Right cardiac atrium (tissue), 5 donors: ENCODE data around the gene INPP5F. TPM values are rescaled to one million over a fixed set of nuclear protein-coding genes. Genes with fewer than 3 reads are reported as not detected.
"Not testable (repeated sequence)": the region's sequence is repeated elsewhere in the genome, so short reads cannot be mapped to it uniquely, and the experiment has no call there.

Experiments
- ATAC-seq, 2 donors: fragments of 200-7000 bp; cut with Tn5 transposase; one replicate each; pipeline versions ENCODE4 v1.8.0 to v1.9.1; 2020; ENCODE audit warnings: moderate library complexity in 2 of 2, mild to moderate bottlenecking in 1 of 2
- DNase-seq, 3 donors: peaks; one replicate each; pipeline ENCODE4 v3.0.0-alpha.2; 2020
- H3K27ac ChIP-seq: one replicate; pipeline ENCODE4 v1.5.1; 2013; ENCODE audit warnings: mild to moderate bottlenecking, low read length, control low read depth, moderate library complexity
- H3K27me3 ChIP-seq: one replicate; pipeline ENCODE4 v1.6.1; 2013; ENCODE audit not compliant: control insufficient read depth, insufficient read depth
- H3K4me1 ChIP-seq: one replicate; pipeline ENCODE4 v1.6.1; 2013; ENCODE audit warnings: low read length; ENCODE audit not compliant: control insufficient read depth, insufficient read depth
- H3K4me3 ChIP-seq: one replicate; pipeline ENCODE4 v1.5.1; 2013; ENCODE audit warnings: low read length, control low read depth
- H3K9me3 ChIP-seq: one replicate; pipeline ENCODE4 v1.6.1; 2013; ENCODE audit warnings: low read length; ENCODE audit not compliant: control insufficient read depth
- WGBS: extraction: QIAGEN DNeasy Blood & Tissue Kit; methylation state at CpG from one replicate; pipeline ENCODE4 v1.1.7; 2013; 5-methylcytosine and 5-hydroxymethylcytosine counted together
- intact Hi-C, 4 donors: fragments of 100-400 bp; cut with DNase I; formaldehyde crosslinking; loops; one replicate each; pipeline versions ENCODE4 v1.11.0 to v1.14.0; 2022 to 2023
- polyA plus RNA-seq: library from polyadenylated mRNA; stranded (reverse); fragments of 200-250 nt; gene quantifications from one replicate; pipeline ENCODE4 v1.2.3, GENCODE V29; 2013
- total RNA-seq, 4 donors: library from RNA; stranded (reverse); fragmentation: NEBNext Ultra II Directional; extraction: Animal tissue kit (Norgen Biotek cat#: 25700); gene quantifications; one replicate each; pipeline ENCODE4 v1.2.1, GENCODE V29; 2021
- donor health status: healthy with polysubstance abuse.
- donor health status: DM: no; HTN: yes; CAD: no.
- donor health status: DM: no; HTN: no; CAD: no.
- donor health status: DM: no; HTN: yes; CAD: no; lungs with severe emphysema.
- donor health status: DM: yes; HTN: yes; CAD: no.

Gene INPP5F
- total and polyA plus RNA-seq, 5 donors: 3.4 to 6.4 (median 6.1) TPM

GRCh38 chr10:119853574-119853973, 127.7 kb downstream of the INPP5F start:
- DNase-seq (no peak), ATAC-seq (no peak)
- Histone ChIP-seq H3K27me3 (no peaks in the 10 kb centered on the region), H3K4me3 (no peak overlapping the region), H3K9me3 (no peaks in the 10 kb centered on the region), H3K27ac (no peak overlapping the region), H3K4me1 (no peaks in the 10 kb centered on the region)
- intact Hi-C loops: loop anchor here in 2 of 4 donors (10.0 kb wide), 2 partner anchors 99 to 169 kb away; no protein-coding TSS in a partner anchor
- WGBS: 79% methylated on average over 1 of the region's 1 CpG

GRCh38 chr10:119858063-119858462, 132.2 kb downstream of the INPP5F start:
- no peak overlapping the region for H3K27ac ChIP-seq
- DNase-seq: no peak
- no peaks in the 10 kb centered on the region for H3K27me3 ChIP-seq
- ATAC-seq: no peak
- intact Hi-C loops: loop anchor here in 3 of 4 donors (5.0 to 10.0 kb wide), 4 partner anchors 103 to 173 kb away; no protein-coding TSS in a partner anchor
- no peaks in the 10 kb centered on the region for H3K9me3 ChIP-seq
- 71% methylated on average over 1 of the region's 1 CpG for WGBS
- H3K4me1 ChIP-seq: no peaks in the 10 kb centered on the region
- no peak overlapping the region for H3K4me3 ChIP-seq

GRCh38 chr10:119859420-119860258, 133.8 kb downstream of the INPP5F start:
- H3K9me3 ChIP-seq: no peaks in the 10 kb centered on the region
- H3K27me3 ChIP-seq: no peaks in the 10 kb centered on the region
- no peak overlapping the region for H3K27ac ChIP-seq
- no peak for ATAC-seq
- no peak for DNase-seq
- intact Hi-C loops: loop anchor here in 3 of 4 donors (5.0 to 10.0 kb wide), 5 partner anchors 105 to 245 kb away; no protein-coding TSS in a partner anchor
- H3K4me3 ChIP-seq: no peak overlapping the region
- WGBS: 82% methylated on average over 1 of the region's 1 CpG
- no peaks in the 10 kb centered on the region for H3K4me1 ChIP-seq

- no peak overlapping the region for H3K4me3 ChIP-seq
- no peaks in the 10 kb centered on the region for H3K4me1 ChIP-seq
- H3K27ac ChIP-seq: no peak overlapping the region
- 74% methylated on average over 7 of the region's 7 CpGs for WGBS
- H3K27me3 ChIP-seq: no peaks in the 10 kb centered on the region
- DNase-seq (no peak), ATAC-seq (no peak)
- intact Hi-C loops: loop anchor here in 1 of 4 donors (10.0 kb wide), 2 partner anchors 106 to 246 kb away; no protein-coding TSS in a partner anchor
- H3K9me3 ChIP-seq: no peaks in the 10 kb centered on the region
Measured at GRCh38 chr10:119860866-119861607, 135.2 kb downstream of the INPP5F start.

- Histone ChIP-seq H3K4me1 (no peaks in the 10 kb centered on the region), H3K9me3 (no peaks in the 10 kb centered on the region), H3K27me3 (no peaks in the 10 kb centered on the region), H3K27ac (no peak overlapping the region), H3K4me3 (no peak overlapping the region)
- ATAC-seq (no peak), DNase-seq (no peak)
- WGBS: 76% methylated on average over 1 of the region's 1 CpG
- intact Hi-C loops: loop anchor here in 1 of 4 donors (10.0 kb wide), 2 partner anchors 108 to 248 kb away; no protein-coding TSS in a partner anchor
Measured at GRCh38 chr10:119862524-119862923, 136.7 kb downstream of the INPP5F start.

- H3K9me3 ChIP-seq: no peaks in the 10 kb centered on the region
- H3K27me3 ChIP-seq: no peaks in the 10 kb centered on the region
- WGBS: 57% methylated on average over 4 of the region's 4 CpGs
- no peak for DNase-seq
- no peak overlapping the region for H3K4me3 ChIP-seq
- no peak overlapping the region for H3K27ac ChIP-seq
- no peak for ATAC-seq
- peaks cover 2% of the 10 kb centered on the region for H3K4me1 ChIP-seq
- intact Hi-C loops: loop anchor here in 1 of 4 donors (10.0 kb wide), 2 partner anchors 109 to 249 kb away; no protein-coding TSS in a partner anchor
Measured at GRCh38 chr10:119863951-119864565, 138.2 kb downstream of the INPP5F start.

DNA sequence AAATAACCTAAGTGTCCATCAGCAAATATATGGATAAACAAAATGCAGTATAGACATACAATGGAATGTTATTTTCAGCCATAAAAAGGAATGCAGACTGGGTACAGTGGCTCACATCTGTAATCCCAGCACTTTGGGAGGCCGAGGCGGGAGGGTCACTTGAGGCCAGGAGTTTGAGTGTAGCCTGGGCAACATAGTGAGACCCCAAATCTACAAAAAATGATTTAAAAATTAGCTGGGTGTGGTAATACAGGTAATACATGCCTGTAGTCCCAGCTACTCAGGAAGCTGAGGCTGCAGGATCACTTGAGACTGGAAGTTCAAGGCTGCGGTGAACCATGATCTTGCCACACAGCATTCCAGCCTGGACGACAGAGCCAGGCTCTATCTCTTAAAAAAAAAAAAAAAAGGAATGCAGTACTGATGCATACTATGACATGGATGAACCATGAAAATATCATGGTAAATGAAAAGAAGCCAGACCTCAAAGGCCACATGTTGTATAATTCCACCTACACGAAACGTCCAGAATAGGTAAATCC, 139.9 kb downstream of the INPP5F start:
- Histone ChIP-seq H3K4me3 (no peak overlapping the region), H3K4me1 (peaks cover 2% of the 10 kb centered on the region), H3K27ac (no peak overlapping the region), H3K9me3 (no peaks in the 10 kb centered on the region), H3K27me3 (no peaks in the 10 kb centered on the region)
- ATAC-seq (no peak), DNase-seq (no peak)
- 94% methylated on average over 6 of the region's 6 CpGs for WGBS
- intact Hi-C loops: loop anchor here in 1 of 4 donors (10.0 kb wide), 2 partner anchors 111 to 251 kb away; no protein-coding TSS in a partner anchor

DNA sequence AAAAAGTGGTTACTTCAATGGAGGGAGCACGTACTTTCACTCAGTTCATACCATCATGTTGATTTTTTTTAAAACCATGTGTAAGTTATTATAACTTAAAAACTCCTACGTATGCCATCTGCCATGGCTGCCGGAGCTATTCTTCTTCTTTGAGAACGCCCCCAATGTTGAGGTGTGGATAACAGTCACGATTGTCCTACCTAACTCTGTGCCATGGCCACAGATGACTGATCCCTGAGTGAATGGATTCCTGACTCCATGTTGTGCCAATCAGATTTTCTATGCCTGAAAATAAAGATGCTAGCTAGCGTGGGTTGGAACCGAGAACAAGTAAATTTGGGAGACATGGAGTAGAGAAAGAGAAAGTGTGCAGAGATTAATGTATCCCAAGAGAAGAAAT, 141.5 kb downstream of the INPP5F start:
- DNase-seq: no peak
- no peaks in the 10 kb centered on the region for H3K9me3 ChIP-seq
- peaks cover 2% of the 10 kb centered on the region for H3K4me1 ChIP-seq
- H3K4me3 ChIP-seq: no peak overlapping the region
- intact Hi-C loops: loop anchor here in 1 of 4 donors (10.0 kb wide), 2 partner anchors 113 to 253 kb away; no protein-coding TSS in a partner anchor
- no peak for ATAC-seq
- H3K27me3 ChIP-seq: no peaks in the 10 kb centered on the region
- 75% methylated on average over 7 of the region's 7 CpGs for WGBS
- H3K27ac ChIP-seq: no peak overlapping the region

DNA sequence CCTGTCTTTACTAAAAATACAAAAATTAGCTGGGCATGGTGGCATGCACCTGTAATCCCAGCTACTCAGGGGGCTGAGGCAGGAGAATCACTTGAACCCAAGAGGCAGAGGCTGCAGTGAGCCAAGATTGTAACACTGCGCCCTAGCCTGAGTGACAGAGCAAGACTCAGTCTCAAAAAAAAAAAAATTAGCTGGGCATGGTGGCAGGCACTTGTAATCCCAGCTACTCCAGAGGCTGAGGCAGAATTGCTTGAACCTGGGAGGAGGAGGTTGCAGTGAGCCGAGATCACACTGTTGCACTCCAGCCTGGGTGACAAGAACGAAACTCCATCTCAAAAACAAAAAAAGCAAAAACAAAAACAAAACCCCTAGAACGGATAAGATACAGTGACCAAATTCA, 143.5 kb downstream of the INPP5F start:
- H3K4me3 ChIP-seq, ATAC-seq, DNase-seq, H3K27me3 ChIP-seq, H3K4me1 ChIP-seq, H3K9me3 ChIP-seq, H3K27ac ChIP-seq: not testable (repeated sequence)
- WGBS: 82% methylated on average over 4 of the region's 4 CpGs
- intact Hi-C loops: loop anchor here in 1 of 4 donors (10.0 kb wide), 2 partner anchors 115 to 255 kb away; no protein-coding TSS in a partner anchor

- WGBS: under 1% methylated on average over 56 of the region's 56 CpGs
- no peaks in the 10 kb centered on the region for H3K27me3 ChIP-seq
- peak; percentile 27 to 34 for ATAC-seq
- peak overlapping the region; percentile 94 for H3K4me3 ChIP-seq
- intact Hi-C loops: no loop called here
- peak; percentile 54 to 82 (median 78) for DNase-seq
- peaks cover 2% of the 10 kb centered on the region for H3K4me1 ChIP-seq
- no peaks in the 10 kb centered on the region for H3K9me3 ChIP-seq
- peak overlapping the region; percentile 85 for H3K27ac ChIP-seq
Measured at GRCh38 chr10:119871881-119872609, 146.2 kb downstream of the INPP5F start.
